B cell (primary cell): ENCODE results near the gene RFPL1. TPM values are rescaled to one million over a fixed set of nuclear protein-coding genes. Genes with fewer than 3 reads are reported as not detected.

Experiments
- ATAC-seq: fragments of 200-7000 bp; cut with Tn5 transposase; one replicate; pipeline ENCODE4 v1.10.0; 2021; ENCODE audit warnings: low read depth, mild to moderate bottlenecking, moderate number of reproducible peaks, moderate library complexity
- CTCF ChIA-PET: fragments of 350-600 bp; sonication (Branson Sonifier 250); formaldehyde crosslinking; loops from one replicate; lab custom pipeline; 2021; ENCODE audit warnings: antibody characterized with exemption, inconsistent platforms; lab: Charles Lee
- POLR2A ChIA-PET: fragments of 350-600 bp; sonication (Branson Sonifier 250); formaldehyde crosslinking; loops from one replicate; lab custom pipeline; 2021; ENCODE audit warnings: antibody characterized with exemption; lab: Charles Lee
- DNase-seq: peaks from one replicate; pipeline ENCODE4 v3.0.0; 2013
- H2AFZ ChIP-seq: 2 replicates; pipeline ENCODE4 v1.6.1; 2012; ENCODE audit warnings: mild to moderate bottlenecking, low read depth, low read length; ENCODE audit not compliant: insufficient read depth, poor library complexity, severe bottlenecking
- H3K27ac ChIP-seq, 2 donors: 1 replicate in 1 of 2; 2 replicates in 1 of 2; pipeline ENCODE4 v1.5.1; 2012 to 2013; ENCODE audit warnings: low read length in 2 of 2, mild to moderate bottlenecking in 2 of 2, moderate library complexity in 1 of 2
- H3K27me3 ChIP-seq, 4 experiments: fragments of 200-600 bp in 1 of 4; sonication (generic) in 1 of 4; replicated peaks in 1 of 4; 1 replicate in 2 of 4; 2 replicates in 2 of 4; pipeline versions ENCODE4 v1.6.1 to v1.7.0; 2013 to 2016; ENCODE audit warnings: low read length in 3 of 4, mild to moderate bottlenecking in 2 of 4, mixed read lengths in 1 of 4, moderate library complexity in 1 of 4; ENCODE audit not compliant: insufficient read depth in 4 of 4, control insufficient read depth in 3 of 4; ENCODE audit errors: control extremely low read depth in 1 of 4
- H3K36me3 ChIP-seq, 2 experiments: replicated peaks in 1 of 2; 1 replicate in 1 of 2; 2 replicates in 1 of 2; pipeline versions ENCODE4 v1.6.1 to v1.7.1; 2013; ENCODE audit warnings: low read length in 1 of 2; ENCODE audit not compliant: insufficient read depth in 2 of 2, control insufficient read depth in 1 of 2; ENCODE audit errors: control extremely low read depth in 1 of 2, extremely low read depth in 1 of 2
- H3K4me1 ChIP-seq, 2 donors: fragments of 200-600 bp in 1 of 2; sonication (generic) in 1 of 2; 1 replicate in 1 of 2; 2 replicates in 1 of 2; pipeline versions ENCODE4 v1.5.1 to v1.6.1; 2013 to 2017; ENCODE audit warnings: low read length in 2 of 2; ENCODE audit not compliant: control insufficient read depth in 2 of 2, insufficient read depth in 2 of 2
- H3K4me2 ChIP-seq: replicated peaks from 2 replicates; pipeline ENCODE3; 2012; ENCODE audit warnings: mild to moderate bottlenecking, low read depth, low read length; ENCODE audit not compliant: poor library complexity, severe bottlenecking
- H3K4me3 ChIP-seq, 5 experiments: fragments of 200-600 bp in 1 of 5; sonication (generic) in 1 of 5; 1 replicate in 3 of 5; 2 replicates in 2 of 5; pipeline versions ENCODE4 v1.5.1 to v1.7.0; 2011 to 2016; ENCODE audit warnings: low read length in 4 of 5, mild to moderate bottlenecking in 4 of 5, low read depth in 2 of 5, control low read depth in 1 of 5, moderate library complexity in 1 of 5; ENCODE audit not compliant: insufficient read depth in 1 of 5; ENCODE audit errors: control extremely low read depth in 1 of 5, extremely low read depth in 1 of 5
- H3K79me2 ChIP-seq: fragments of 200-600 bp; sonication (generic); one replicate; pipeline ENCODE4 v1.6.0; 2016; ENCODE audit warnings: low read length; ENCODE audit not compliant: control insufficient read depth, insufficient read depth
- H3K9ac ChIP-seq: fragments of 200-600 bp; sonication (generic); 2 replicates; pipeline ENCODE4 v1.6.1; 2017; ENCODE audit warnings: mild to moderate bottlenecking, low read length, moderate library complexity
- H3K9me3 ChIP-seq, 3 donors: one replicate each; pipeline versions ENCODE4 v1.6.1 to v1.7.1; 2013; ENCODE audit warnings: low read length in 2 of 3; ENCODE audit not compliant: control insufficient read depth in 2 of 3, insufficient read depth in 1 of 3; ENCODE audit errors: control extremely low read depth in 1 of 3
- H4K20me1 ChIP-seq: 2 replicates; pipeline ENCODE4 v1.6.0; 2012; ENCODE audit warnings: mild to moderate bottlenecking, low read length; ENCODE audit not compliant: insufficient read depth, control insufficient read depth, poor library complexity, severe bottlenecking
- H3K27ac Mint-ChIP-seq: one replicate; pipeline ENCODE4 v1.8.0; 2021; ENCODE audit warnings: mixed read lengths
- H3K27me3 Mint-ChIP-seq: one replicate; pipeline ENCODE4 v1.8.0; 2021; ENCODE audit warnings: mixed read lengths
- H3K4me1 Mint-ChIP-seq: one replicate; pipeline ENCODE4 v1.8.0; 2021; ENCODE audit warnings: mixed read lengths
- H3K4me3 Mint-ChIP-seq: one replicate; pipeline ENCODE4 v1.8.0; 2021; ENCODE audit warnings: mixed read lengths
- H3K9me3 Mint-ChIP-seq: one replicate; pipeline ENCODE4 v1.8.0; 2022; ENCODE audit warnings: mixed read lengths; ENCODE audit not compliant: insufficient read depth
- CTCF ChIP-seq: fragments of 200-600 bp; IDR thresholded peaks from one replicate; pipeline ENCODE4 v1.8.0; 2022; ENCODE audit warnings: antibody characterized with exemption, mild to moderate bottlenecking
- EZH2 ChIP-seq: IDR thresholded peaks from 2 replicates; pipeline ENCODE4 v1.6.1; 2012; ENCODE audit warnings: borderline replicate concordance, low read depth, mild to moderate bottlenecking, moderate library complexity, low read length; ENCODE audit not compliant: insufficient read depth, poor library complexity, severe bottlenecking
- WGBS: methylation state at CpG from one replicate; pipeline ENCODE4 v1.1.5; 2013; ENCODE audit warnings: missing lambda C conversion rate; ENCODE audit not compliant: insufficient coverage; 5-methylcytosine and 5-hydroxymethylcytosine counted together
- intact Hi-C: fragments of 100-400 bp; cut with micrococcal nuclease; formaldehyde crosslinking; loops from one replicate; pipeline ENCODE4 v1.10.0; 2022
- polyA plus RNA-seq: library from polyadenylated mRNA; depleted of rRNA; stranded (reverse); fragments of >200 nt; gene quantifications from 2 replicates; pipeline ENCODE4 v1.2.3, GENCODE V29; 2012
- total RNA-seq, 2 donors: library from RNA; stranded (reverse); fragments of 120-200 nt in 1 of 2; gene quantifications; 1 replicate in 1 of 2; 2 replicates in 1 of 2; pipeline versions ENCODE4 v1.2.3 to v1.2.4, GENCODE V29; 2013 to 2022

The RFPL1 gene
- total and polyA plus RNA-seq, 2 donors (not counting 1 experiment from before 2014, with no cell fraction given) = not detected

DNA sequence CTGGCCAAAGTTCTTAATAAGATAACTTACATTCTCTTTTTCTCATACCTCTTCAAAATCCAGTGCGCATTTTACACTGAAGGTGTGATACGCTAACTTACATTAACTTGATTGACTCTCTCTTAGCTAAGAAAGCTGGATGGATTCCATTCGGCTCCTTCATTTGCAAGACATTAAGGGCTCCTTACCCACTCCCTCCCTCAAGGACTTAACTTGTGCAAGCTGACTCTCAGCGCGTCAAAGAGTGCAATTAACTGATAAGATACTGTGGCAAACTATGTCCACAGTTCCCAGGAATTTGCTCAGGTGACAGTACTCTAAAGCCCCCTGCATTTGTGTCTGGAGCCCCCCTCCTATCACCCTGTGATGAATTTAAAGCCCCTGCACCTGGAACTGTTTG is 6.4 kb upstream of the RFPL1 start:
- Histone ChIP-seq H3K27me3 (peaks cover 0 to 8% (median 4%) of the 10 kb centered on the region in 4 experiments), H3K4me1 (no peaks in the 10 kb centered on the region), H3K4me2 (no peak overlapping the region), H3K27ac (no peak overlapping the region), H3K36me3 (no peaks in the 10 kb centered on the region), H3K9ac (no peak overlapping the region), H3K79me2 (no peaks in the 10 kb centered on the region), H4K20me1 (no peaks in the 10 kb centered on the region), H3K9me3 (no peaks in the 10 kb centered on the region), H2AFZ (no peak overlapping the region), H3K4me3 (no peak overlapping the region)
- no peak for DNase-seq
- ChIA-PET CTCF (no interaction called here), POLR2A (no interaction called here)
- no peaks in the 10 kb centered on the region for H3K9me3 Mint-ChIP-seq
- H3K4me3 Mint-ChIP-seq = no peak overlapping the region
- H3K27ac Mint-ChIP-seq = no peak overlapping the region
- peaks cover 28% of the 10 kb centered on the region for H3K27me3 Mint-ChIP-seq
- ATAC-seq = no peak
- H3K4me1 Mint-ChIP-seq = no peaks in the 10 kb centered on the region
- intact Hi-C loops = no loop called here
- TF ChIP-seq CTCF (no peak), EZH2 (no peak)
- WGBS = 86% methylated on average over 5 of the region's 5 CpGs

- CTCF ChIA-PET = no interaction called here
- H3K9me3 ChIP-seq = no peaks in the 10 kb centered on the region
- H3K4me2 ChIP-seq = no peak overlapping the region
- H3K9me3 Mint-ChIP-seq = no peaks in the 10 kb centered on the region
- DNase-seq = no peak
- intact Hi-C loops = no loop called here
- H3K4me1 Mint-ChIP-seq = no peaks in the 10 kb centered on the region
- no peaks in the 10 kb centered on the region for H3K79me2 ChIP-seq
- POLR2A ChIA-PET = no interaction called here
- H2AFZ ChIP-seq = no peak overlapping the region
- no peak overlapping the region for H3K27ac ChIP-seq
- no CpG with 5 or more reads among the region's 3 CpGs for WGBS
- H3K27me3 ChIP-seq = peaks cover 0 to 8% (median 4%) of the 10 kb centered on the region in 4 experiments
- H4K20me1 ChIP-seq = no peaks in the 10 kb centered on the region
- no peak for TF ChIP-seq CTCF
- no peak for TF ChIP-seq EZH2
- H3K27ac Mint-ChIP-seq = no peak overlapping the region
- H3K4me3 ChIP-seq = no peak overlapping the region
- peaks cover 28% of the 10 kb centered on the region for H3K27me3 Mint-ChIP-seq
- H3K4me3 Mint-ChIP-seq = no peak overlapping the region
- H3K4me1 ChIP-seq = no peaks in the 10 kb centered on the region
- ATAC-seq = no peak
- no peaks in the 10 kb centered on the region for H3K36me3 ChIP-seq
- no peak overlapping the region for H3K9ac ChIP-seq
Measured at GRCh38 chr22:29433856-29434255, 4.5 kb upstream of the RFPL1 start.
